Natural killer cell treated with Interleukin-12 subunit alpha and Interleukin-12 subunit beta and Interleukin-15 and Interleukin-18, amount 100 ng/mL, for 72 hours (primary cell): ENCODE results near the gene ATN1. TPM values are rescaled to one million over a fixed set of nuclear protein-coding genes. Genes with fewer than 3 reads are reported as not detected.
A peak's percentile ranks its signal among the peaks of the same experiment; 100 is the strongest.
"Not testable (repeated sequence)": the region's sequence is repeated elsewhere in the genome, so short reads cannot be mapped to it uniquely, and the experiment has no call there.

ENCODE experiments used
- ATAC-seq, 2 donors: fragments of 150-1000 bp; cut with Tn5 transposase in 1 of 2; sonication (Bioruptor Pico), chemical (Tn5 transposase) in 1 of 2; 2 replicates each; pipeline ENCODE4 v1.10.0; 2021
- DNase-seq: peaks from one replicate; pipeline ENCODE4 v3.0.0; 2022; ENCODE audit warnings: low spot score
- H3K27ac Mint-ChIP-seq, 2 donors: 1 replicate in 1 of 2; 2 replicates in 1 of 2; pipeline ENCODE4 v1.8.0; 2022; ENCODE audit warnings: mixed read lengths in 2 of 2, mild to moderate bottlenecking in 1 of 2, moderate library complexity in 1 of 2
- H3K27me3 Mint-ChIP-seq, 2 donors: 1 replicate in 1 of 2; 2 replicates in 1 of 2; pipeline ENCODE4 v1.8.0; 2022; ENCODE audit warnings: mixed read lengths in 2 of 2
- H3K36me3 Mint-ChIP-seq: one replicate; pipeline ENCODE4 v1.8.0; 2022; ENCODE audit warnings: mixed read lengths
- H3K4me1 Mint-ChIP-seq, 2 donors: 1 replicate in 1 of 2; 2 replicates in 1 of 2; pipeline ENCODE4 v1.8.0; 2022; ENCODE audit warnings: low read depth in 2 of 2, mixed read lengths in 2 of 2, mild to moderate bottlenecking in 1 of 2
- H3K4me3 Mint-ChIP-seq: one replicate; pipeline ENCODE4 v1.8.0; 2022; ENCODE audit warnings: mixed read lengths
- H3K9me3 Mint-ChIP-seq: 2 replicates; pipeline ENCODE4 v1.8.0; 2022; ENCODE audit warnings: mixed read lengths
- total RNA-seq, 2 donors: library from RNA; stranded (reverse); gene quantifications; one replicate each; pipeline ENCODE4 v1.2.3, GENCODE V29; 2022

Gene ATN1
- total RNA-seq, 2 donors from 2014 or later: 36.5 to 62.2 TPM

- no peaks in the 10 kb centered on the region for H3K9me3 Mint-ChIP-seq
- no peak overlapping the region for H3K27ac Mint-ChIP-seq
- H3K36me3 Mint-ChIP-seq: no peaks in the 10 kb centered on the region
- DNase-seq: no peak
- no peak for ATAC-seq
- H3K27me3 Mint-ChIP-seq: no peaks in the 10 kb centered on the region
- H3K4me3 Mint-ChIP-seq: no peak overlapping the region
- H3K4me1 Mint-ChIP-seq: peaks cover 11 to 12% of the 10 kb centered on the region in 2 donors
Measured at GRCh38 chr12:6894321-6894720, 33.4 kb upstream of the ATN1 start.

GRCh38 chr12:6896846-6897435 lies 30.8 kb upstream of the ATN1 start:
- Mint-ChIP-seq H3K9me3 (no peaks in the 10 kb centered on the region), H3K4me3 (no peak overlapping the region), H3K27me3 (no peaks in the 10 kb centered on the region), H3K36me3 (no peaks in the 10 kb centered on the region), H3K27ac (no peak overlapping the region), H3K4me1 (no peaks in the 10 kb centered on the region)
- no peak for DNase-seq
- no peak for ATAC-seq

DNA sequence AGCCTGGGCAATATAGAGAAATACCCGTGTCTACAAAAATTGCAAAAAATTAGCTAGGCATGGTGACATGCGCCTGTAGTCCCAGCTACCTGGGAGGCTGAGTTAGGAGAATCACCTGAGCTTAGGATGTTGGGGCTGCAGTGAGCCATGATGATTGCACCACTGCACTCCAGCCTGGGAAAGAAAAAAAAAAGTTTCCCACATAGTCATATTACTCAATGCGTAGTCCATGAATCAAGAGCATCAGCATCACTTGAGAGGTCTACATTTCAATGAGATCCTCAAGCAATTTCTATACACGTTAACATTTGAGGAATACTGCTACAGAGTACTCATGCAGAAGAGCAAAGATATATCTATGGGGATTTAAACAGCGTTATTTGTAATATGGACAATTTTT lies 28.3 kb upstream of the ATN1 start:
- H3K9me3 Mint-ChIP-seq: no peaks in the 10 kb centered on the region
- H3K27me3 Mint-ChIP-seq: no peaks in the 10 kb centered on the region
- H3K4me3 Mint-ChIP-seq: no peak overlapping the region
- no peak overlapping the region for H3K27ac Mint-ChIP-seq
- H3K4me1 Mint-ChIP-seq: no peaks in the 10 kb centered on the region
- H3K36me3 Mint-ChIP-seq: no peaks in the 10 kb centered on the region
- ATAC-seq (no peak), DNase-seq (no peak)

DNA sequence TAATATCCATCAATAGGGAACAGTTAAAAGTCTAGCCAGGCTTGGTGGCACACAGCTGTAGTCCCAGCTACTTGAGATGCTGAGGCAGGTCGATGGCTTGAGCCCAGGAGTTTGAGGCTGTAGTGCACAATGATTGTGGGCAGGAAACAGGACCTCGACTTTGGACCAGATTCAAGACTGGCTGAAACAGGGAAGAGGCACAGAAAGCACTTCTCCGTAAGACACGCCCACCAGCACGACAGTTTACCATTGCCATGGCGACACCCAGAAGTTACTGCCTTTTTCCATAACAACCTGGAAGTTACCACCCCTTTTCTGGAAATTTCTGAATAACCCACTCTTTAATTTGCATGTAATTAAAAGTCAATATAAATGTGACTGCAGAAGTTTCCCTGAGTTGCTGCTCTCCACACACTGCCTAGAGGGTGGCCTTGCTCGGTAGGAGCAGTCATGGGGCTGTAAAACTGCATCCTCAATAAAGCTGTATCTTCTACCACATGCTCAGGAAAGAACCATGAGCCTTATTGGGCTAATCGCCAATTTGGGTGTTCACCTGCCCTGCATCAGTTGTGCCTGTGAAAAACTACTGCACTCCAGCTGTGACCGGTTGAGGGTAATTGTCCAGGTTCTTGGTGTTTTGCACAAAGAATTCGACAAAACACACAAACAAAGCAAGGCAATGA lies 27.8 kb upstream of the ATN1 start:
- ATAC-seq (no peak), DNase-seq (no peak)
- Mint-ChIP-seq H3K9me3 (no peaks in the 10 kb centered on the region), H3K4me1 (no peaks in the 10 kb centered on the region), H3K36me3 (no peaks in the 10 kb centered on the region), H3K4me3 (no peak overlapping the region), H3K27me3 (no peaks in the 10 kb centered on the region), H3K27ac (no peak overlapping the region)

GRCh38 chr12:6902448-6902847 lies 25.3 kb upstream of the ATN1 start:
- no peaks in the 10 kb centered on the region for H3K9me3 Mint-ChIP-seq
- no peak overlapping the region for H3K4me3 Mint-ChIP-seq

GRCh38 chr12:6903722-6904121 lies 24.0 kb upstream of the ATN1 start:
- no peaks in the 10 kb centered on the region for H3K9me3 Mint-ChIP-seq
- DNase-seq (no peak), ATAC-seq (no peak)
- no peaks in the 10 kb centered on the region for H3K36me3 Mint-ChIP-seq
- H3K4me3 Mint-ChIP-seq: no peak overlapping the region
- H3K27ac Mint-ChIP-seq: no peak overlapping the region
- H3K27me3 Mint-ChIP-seq: no peaks in the 10 kb centered on the region
- no peaks in the 10 kb centered on the region for H3K4me1 Mint-ChIP-seq

More at GRCh38 chr12:6902448-6902847, 25.3 kb upstream of the ATN1 start:
- DNase-seq (no peak), ATAC-seq (no peak)
- H3K36me3 Mint-ChIP-seq: no peaks in the 10 kb centered on the region
- H3K27ac Mint-ChIP-seq: no peak overlapping the region
- no peaks in the 10 kb centered on the region for H3K27me3 Mint-ChIP-seq
- no peaks in the 10 kb centered on the region for H3K4me1 Mint-ChIP-seq

- Mint-ChIP-seq H3K4me1 (no peaks in the 10 kb centered on the region), H3K36me3 (no peaks in the 10 kb centered on the region), H3K27me3 (no peaks in the 10 kb centered on the region), H3K9me3 (no peaks in the 10 kb centered on the region), H3K27ac (no peak within 1 kb of the TSS), H3K4me3 (no peak within 1 kb of the TSS)
- DNase-seq: peak; percentile 97
- peak; percentile 99 for ATAC-seq
Measured at GRCh38 chr12:6904280-6905276, 23.2 kb upstream of the ATN1 start, which contains the start of gene LRRC23. Gene LRRC23 (plus strand): TSS chr12:6904822. CDS start chr12:6905634, 812 bp downstream.

DNA sequence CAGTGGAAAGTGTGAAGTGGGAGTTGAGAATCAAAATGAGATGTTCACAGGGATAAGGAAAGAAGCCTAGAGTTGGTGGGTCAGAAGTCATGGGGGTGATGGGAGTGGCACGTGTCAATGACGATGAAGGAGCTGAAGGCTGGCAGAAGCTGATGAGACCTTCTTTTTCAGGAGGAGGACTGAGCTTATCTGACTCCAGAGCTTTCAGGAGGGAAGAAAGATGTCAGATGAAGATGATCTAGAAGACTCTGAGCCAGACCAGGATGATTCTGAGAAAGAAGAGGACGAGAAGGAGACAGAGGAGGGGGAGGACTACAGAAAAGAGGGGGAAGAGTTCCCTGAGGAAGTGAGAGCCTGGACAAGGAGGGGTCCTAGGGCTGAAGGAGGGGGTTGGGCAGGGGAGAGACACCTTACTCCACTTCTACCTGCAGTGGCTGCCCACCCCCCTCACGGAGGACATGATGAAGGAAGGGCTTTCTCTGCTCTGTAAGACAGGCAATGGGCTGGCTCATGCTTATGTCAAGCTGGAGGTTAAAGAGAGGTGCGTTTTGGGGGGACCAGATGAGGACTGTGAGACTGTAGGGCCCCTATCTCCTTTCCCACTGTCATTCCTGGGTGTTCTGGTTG lies 22.2 kb upstream of the ATN1 start:
- Mint-ChIP-seq H3K36me3 (no peaks in the 10 kb centered on the region), H3K4me1 (no peaks in the 10 kb centered on the region)
- no peak for DNase-seq

GRCh38 chr12:6908141-6908540 lies 19.6 kb upstream of the ATN1 start:
- not testable (repeated sequence) for H3K27ac Mint-ChIP-seq, DNase-seq, H3K36me3 Mint-ChIP-seq, H3K4me3 Mint-ChIP-seq, H3K27me3 Mint-ChIP-seq, H3K4me1 Mint-ChIP-seq, ATAC-seq, H3K9me3 Mint-ChIP-seq

More for the DNA sequence above, 22.2 kb upstream of the ATN1 start:
- ATAC-seq: no peak
- H3K4me3 Mint-ChIP-seq: no peak overlapping the region
- H3K27ac Mint-ChIP-seq: no peak overlapping the region
- H3K9me3 Mint-ChIP-seq: no peaks in the 10 kb centered on the region
- no peaks in the 10 kb centered on the region for H3K27me3 Mint-ChIP-seq

GRCh38 chr12:6909421-6910145 lies 18.2 kb upstream of the ATN1 start:
- H3K9me3 Mint-ChIP-seq: no peaks in the 10 kb centered on the region
- H3K27ac Mint-ChIP-seq: no peak overlapping the region
- no peaks in the 10 kb centered on the region for H3K36me3 Mint-ChIP-seq

GRCh38 chr12:6912164-6912935 lies 15.4 kb upstream of the ATN1 start:
- no peak for DNase-seq
- Mint-ChIP-seq H3K36me3 (no peaks in the 10 kb centered on the region), H3K4me3 (peak overlapping the region; percentile 95), H3K9me3 (no peaks in the 10 kb centered on the region), H3K4me1 (peaks cover 26% of the 10 kb centered on the region in 2 donors), H3K27ac (peak overlapping the region; percentile 67 to 80), H3K27me3 (peaks cover 0 to 7% of the 10 kb centered on the region in 2 donors)
- ATAC-seq: no peak

More at GRCh38 chr12:6909421-6910145, 18.2 kb upstream of the ATN1 start:
- H3K4me3 Mint-ChIP-seq: no peak overlapping the region
- H3K4me1 Mint-ChIP-seq: peaks cover 13 to 15% of the 10 kb centered on the region in 2 donors
- no peak for DNase-seq
- H3K27me3 Mint-ChIP-seq: peaks cover 0 to 7% of the 10 kb centered on the region in 2 donors
- ATAC-seq: no peak

DNA sequence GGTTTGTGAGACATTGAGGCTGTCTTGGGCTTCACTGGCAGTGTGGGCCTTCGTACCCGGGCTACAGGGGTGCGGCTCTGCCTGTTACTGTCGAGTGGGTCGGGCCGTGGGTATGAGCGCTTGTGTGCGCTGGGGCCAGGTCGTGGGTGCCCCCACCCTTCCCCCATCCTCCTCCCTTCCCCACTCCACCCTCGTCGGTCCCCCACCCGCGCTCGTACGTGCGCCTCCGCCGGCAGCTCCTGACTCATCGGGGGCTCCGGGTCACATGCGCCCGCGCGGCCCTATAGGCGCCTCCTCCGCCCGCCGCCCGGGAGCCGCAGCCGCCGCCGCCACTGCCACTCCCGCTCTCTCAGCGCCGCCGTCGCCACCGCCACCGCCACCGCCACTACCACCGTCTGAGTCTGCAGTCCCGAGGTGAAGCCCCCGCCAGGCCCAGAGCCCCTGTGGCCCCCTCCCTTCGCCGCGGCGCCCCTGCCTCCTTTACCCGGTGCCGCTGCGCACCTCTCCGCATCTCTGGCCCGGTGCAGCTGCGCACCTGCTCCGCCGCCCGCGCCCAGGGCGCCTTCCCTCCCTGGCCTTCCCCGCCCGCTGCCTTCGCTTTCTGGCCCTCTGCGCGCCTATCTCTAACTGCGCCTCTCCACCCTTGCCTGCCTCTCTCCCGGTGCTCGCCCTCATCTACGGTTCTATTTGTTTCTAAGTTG lies 13.4 kb upstream of the ATN1 start, which contains the start of gene ENO2:
Gene ENO2 (plus strand): TSS at position 335 of the 701 bp plus-strand sequence. CDS start 1,253 bp downstream, outside the sequence.
- Mint-ChIP-seq H3K4me1 (peaks cover 26% of the 10 kb centered on the region in 2 donors), H3K4me3 (peak within 1 kb of the TSS; percentile 95), H3K27me3 (peaks cover 0 to 7% of the 10 kb centered on the region in 2 donors), H3K9me3 (no peaks in the 10 kb centered on the region), H3K27ac (peak within 1 kb of the TSS; percentile 67 to 80), H3K36me3 (no peaks in the 10 kb centered on the region)
- DNase-seq (peak; percentile 85), ATAC-seq (peak; percentile 95 to 96)
